ENCODE measurements around the gene THY1.

GRCh38 chr11:119415966-119416365, 7.0 kb downstream of the THY1 start:
- TF ChIP-seq CTCF (IDR thresholded peaks at IDR 0.05; ENCODE audit: low read length), result no peak
- no peak for TF ChIP-seq EZH2phosphoT487 (IDR thresholded peaks at IDR 0.05; ENCODE audit: low read length)
- no peak for TF ChIP-seq EZH2 (optimal IDR thresholded peaks at IDR 0.05; ENCODE audit: low read depth, low read length)

Data from MM.1S (cell line).